OCI-LY1 (cell line): ENCODE results near the gene LYVE1.

Experiments used
- H2AFZ ChIP-seq: fragments of 200-600 bp; sonication (generic), shearing (Covaris generic); 2 replicates; pipeline ENCODE4 v1.6.0; 2014; ENCODE audit warnings: antibody characterized with exemption, mild to moderate bottlenecking, low read length
- H3F3A ChIP-seq: fragments of 200-600 bp; sonication (generic), shearing (Covaris generic); 2 replicates; pipeline ENCODE4 v1.6.0; 2014; ENCODE audit warnings: mild to moderate bottlenecking, antibody characterized with exemption, low read length, moderate library complexity; ENCODE audit not compliant: insufficient read depth
- H3K27ac ChIP-seq: fragments of 200-600 bp; sonication (generic); 2 replicates; pipeline ENCODE4 v1.5.1; 2014; ENCODE audit warnings: low read length, mixed run types, mild to moderate bottlenecking, low read depth; ENCODE audit not compliant: poor library complexity, severe bottlenecking
- H3K27me3 ChIP-seq: fragments of 200-600 bp; sonication (generic); 2 replicates; pipeline ENCODE4 v1.6.0; 2014; ENCODE audit warnings: antibody characterized with exemption, mild to moderate bottlenecking, low read length, moderate library complexity; ENCODE audit not compliant: insufficient read depth
- H3K36me3 ChIP-seq: fragments of 200-600 bp; sonication (generic); 2 replicates; pipeline ENCODE4 v1.6.1; 2014; ENCODE audit warnings: mild to moderate bottlenecking, antibody characterized with exemption, low read length, moderate library complexity, mixed read lengths; ENCODE audit not compliant: insufficient read depth
- H3K4me1 ChIP-seq: fragments of 200-600 bp; sonication (generic); 2 replicates; pipeline ENCODE4 v1.5.1; 2014; ENCODE audit warnings: mild to moderate bottlenecking, low read length, moderate library complexity; ENCODE audit not compliant: insufficient read depth, severe bottlenecking
- H3K4me2 ChIP-seq: fragments of 200-600 bp; sonication (generic), shearing (Covaris generic); 2 replicates; pipeline ENCODE4 v1.6.1; 2014; ENCODE audit warnings: low read length
- H3K4me3 ChIP-seq: fragments of 200-600 bp; sonication (generic); 2 replicates; pipeline ENCODE4 v1.5.1; 2014; ENCODE audit warnings: low read length, low read depth, mild to moderate bottlenecking, mixed read lengths; ENCODE audit not compliant: poor library complexity, severe bottlenecking
- H3K79me2 ChIP-seq: fragments of 200-600 bp; shearing (Covaris generic); 2 replicates; pipeline ENCODE4 v1.6.1; 2016; ENCODE audit warnings: mixed run types, low read length, mixed read lengths; ENCODE audit not compliant: insufficient read depth
- H3K9ac ChIP-seq: fragments of 200-600 bp; sonication (generic), shearing (Covaris generic); 2 replicates; pipeline ENCODE4 v1.6.1; 2014; ENCODE audit warnings: mild to moderate bottlenecking, low read length, mixed read lengths
- H3K9me2 ChIP-seq: fragments of 200-600 bp; sonication (generic), shearing (Covaris generic); 2 replicates; pipeline ENCODE4 v1.6.1; 2014; ENCODE audit warnings: low read depth, mild to moderate bottlenecking, low read length, mixed read lengths
- H3K9me3 ChIP-seq: fragments of 200-600 bp; shearing (Covaris generic); 2 replicates; pipeline ENCODE4 v1.6.1; 2014; ENCODE audit warnings: low read length, mixed read lengths
- H4K20me1 ChIP-seq: fragments of 200-600 bp; sonication (generic), shearing (Covaris generic); 2 replicates; pipeline ENCODE4 v1.6.0; 2016; ENCODE audit warnings: mild to moderate bottlenecking, low read length; ENCODE audit not compliant: insufficient read depth
- EZH2 ChIP-seq: fragments of 200-600 bp; sonication (generic), shearing (Covaris generic); IDR thresholded peaks from 2 replicates; pipeline ENCODE4 v1.8.0; 2017; ENCODE audit warnings: borderline replicate concordance, mixed run types, mild to moderate bottlenecking, antibody characterized with exemption, low read length, moderate library complexity, mixed read lengths
- TF ChIP-seq, protein P1 (sequence below): fragments of 200-600 bp; sonication (generic), shearing (Covaris generic); IDR thresholded peaks from 2 replicates; pipeline ENCODE4 v1.5.1; 2017; ENCODE audit warnings: mild to moderate bottlenecking, antibody characterized with exemption, low read length, moderate library complexity, mixed read lengths

Gene LYVE1

DNA sequence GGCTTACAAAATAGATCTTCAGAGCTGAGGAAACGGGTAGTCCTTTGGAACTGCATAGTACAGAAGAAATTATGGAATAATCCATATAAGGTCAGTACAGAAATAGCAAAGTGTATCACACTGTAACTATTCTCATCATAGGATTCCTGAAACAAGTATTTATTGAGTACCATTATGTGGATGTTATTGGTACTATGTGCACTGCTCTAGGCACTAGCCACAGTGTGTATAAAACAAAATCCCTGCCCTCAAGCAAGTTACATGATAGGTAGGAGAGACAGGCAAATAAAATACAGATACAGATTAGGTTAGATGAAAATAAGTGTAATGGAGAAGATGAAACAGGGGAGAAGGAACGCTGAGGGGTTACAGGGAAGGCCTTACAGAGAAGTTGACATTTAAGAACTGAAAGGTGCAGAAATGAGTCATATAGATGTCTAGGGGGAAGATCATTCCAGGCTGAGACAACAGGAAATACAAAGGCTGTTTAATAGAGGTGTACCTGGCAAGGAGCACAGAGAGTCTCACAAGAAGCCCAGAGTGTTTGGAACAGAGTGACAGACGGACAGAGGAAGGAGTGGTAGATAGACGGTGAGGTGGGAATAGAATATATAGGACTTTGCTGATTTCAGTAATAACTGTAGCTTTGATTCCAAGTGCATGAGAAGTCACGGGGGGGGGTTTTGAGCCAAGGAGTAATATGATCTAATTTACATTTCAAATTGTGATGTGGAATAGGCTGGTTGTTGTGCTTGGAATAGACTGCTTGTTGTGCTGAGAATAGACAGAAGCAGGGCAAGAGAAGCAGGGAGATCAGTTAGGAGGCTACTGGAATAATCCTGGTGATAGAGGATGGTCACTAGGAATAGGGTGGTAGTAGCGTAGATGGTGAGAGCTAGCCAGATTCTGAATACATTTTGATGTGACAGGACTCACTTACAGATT is 41.2 kb downstream of the LYVE1 start:
- H3K9ac ChIP-seq: no peak overlapping the region
- H3K27ac ChIP-seq: no peak overlapping the region
- H3K4me2 ChIP-seq: no peak overlapping the region
- no peak overlapping the region for H3K4me3 ChIP-seq
- no peak overlapping the region for H2AFZ ChIP-seq
- no peaks in the 10 kb centered on the region for H4K20me1 ChIP-seq
- no peaks in the 10 kb centered on the region for H3K9me2 ChIP-seq
- TF ChIP-seq EZH2: no peak
- TF ChIP-seq, protein P1, sequence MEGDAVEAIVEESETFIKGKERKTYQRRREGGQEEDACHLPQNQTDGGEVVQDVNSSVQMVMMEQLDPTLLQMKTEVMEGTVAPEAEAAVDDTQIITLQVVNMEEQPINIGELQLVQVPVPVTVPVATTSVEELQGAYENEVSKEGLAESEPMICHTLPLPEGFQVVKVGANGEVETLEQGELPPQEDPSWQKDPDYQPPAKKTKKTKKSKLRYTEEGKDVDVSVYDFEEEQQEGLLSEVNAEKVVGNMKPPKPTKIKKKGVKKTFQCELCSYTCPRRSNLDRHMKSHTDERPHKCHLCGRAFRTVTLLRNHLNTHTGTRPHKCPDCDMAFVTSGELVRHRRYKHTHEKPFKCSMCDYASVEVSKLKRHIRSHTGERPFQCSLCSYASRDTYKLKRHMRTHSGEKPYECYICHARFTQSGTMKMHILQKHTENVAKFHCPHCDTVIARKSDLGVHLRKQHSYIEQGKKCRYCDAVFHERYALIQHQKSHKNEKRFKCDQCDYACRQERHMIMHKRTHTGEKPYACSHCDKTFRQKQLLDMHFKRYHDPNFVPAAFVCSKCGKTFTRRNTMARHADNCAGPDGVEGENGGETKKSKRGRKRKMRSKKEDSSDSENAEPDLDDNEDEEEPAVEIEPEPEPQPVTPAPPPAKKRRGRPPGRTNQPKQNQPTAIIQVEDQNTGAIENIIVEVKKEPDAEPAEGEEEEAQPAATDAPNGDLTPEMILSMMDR: no peak
- no peaks in the 10 kb centered on the region for H3K27me3 ChIP-seq
- no peaks in the 10 kb centered on the region for H3K79me2 ChIP-seq
- no peaks in the 10 kb centered on the region for H3F3A ChIP-seq
- H3K9me3 ChIP-seq: no peaks in the 10 kb centered on the region
- peaks cover 16% of the 10 kb centered on the region; the same call in 1 of the 2 replicates for H3K36me3 ChIP-seq
- H3K4me1 ChIP-seq: no peaks in the 10 kb centered on the region

DNA sequence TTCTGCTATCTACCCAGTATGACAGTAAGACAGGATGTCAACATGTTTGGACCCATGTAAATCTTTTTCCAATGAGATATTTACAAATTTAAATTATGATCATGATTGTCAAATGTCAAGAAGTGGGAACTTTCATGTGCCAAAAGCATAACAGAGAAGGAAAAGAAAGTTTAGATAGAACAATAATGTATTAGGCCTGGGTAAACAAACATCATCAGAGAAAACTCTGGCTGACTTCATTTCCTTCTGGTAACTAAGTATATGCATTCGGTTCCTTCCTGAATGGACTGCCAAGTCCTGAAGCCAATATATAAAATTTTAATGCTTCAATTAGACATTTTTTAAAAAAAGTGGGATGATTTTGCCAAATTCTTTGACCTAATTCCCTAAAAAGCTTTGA is 44.0 kb downstream of the LYVE1 start:
- no peaks in the 10 kb centered on the region for H3K9me3 ChIP-seq
- H3K27ac ChIP-seq: no peak overlapping the region
- TF ChIP-seq, protein P1: no peak
- TF ChIP-seq EZH2: no peak
- no peaks in the 10 kb centered on the region for H3K27me3 ChIP-seq
- peaks cover 18% of the 10 kb centered on the region; the same call in 1 of the 2 replicates for H3K36me3 ChIP-seq
- H3K79me2 ChIP-seq: no peaks in the 10 kb centered on the region
- H4K20me1 ChIP-seq: no peaks in the 10 kb centered on the region
- H3K9me2 ChIP-seq: no peaks in the 10 kb centered on the region
- H3F3A ChIP-seq: no peaks in the 10 kb centered on the region
- H3K4me1 ChIP-seq: no peaks in the 10 kb centered on the region
- H3K4me2 ChIP-seq: no peak overlapping the region
- no peak overlapping the region for H3K9ac ChIP-seq
- H3K4me3 ChIP-seq: no peak overlapping the region
- no peak overlapping the region for H2AFZ ChIP-seq

DNA sequence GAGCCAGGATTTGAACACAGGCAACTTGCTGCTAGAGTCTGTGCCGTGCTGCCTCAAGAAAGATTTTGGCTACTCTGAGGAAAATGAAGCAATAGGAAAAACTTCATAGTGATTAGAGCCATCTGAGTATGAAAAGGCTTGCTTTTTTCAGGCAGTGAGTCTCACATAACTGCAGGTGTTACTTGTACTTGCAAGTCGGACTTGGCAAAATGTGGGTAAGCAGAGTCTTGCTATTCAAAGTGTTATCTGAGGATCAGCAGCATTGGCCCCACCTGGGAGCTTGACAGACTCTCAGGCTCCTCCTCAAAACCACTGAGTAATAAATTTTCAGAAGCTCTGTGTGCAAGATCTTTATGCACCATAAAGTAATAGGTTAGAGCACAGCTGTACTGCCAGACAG is 45.5 kb downstream of the LYVE1 start:
- Histone ChIP-seq H3K36me3 (peaks cover 15% of the 10 kb centered on the region; the same call in 1 of the 2 replicates), H3K79me2 (no peaks in the 10 kb centered on the region), H3F3A (no peaks in the 10 kb centered on the region), H3K9me2 (no peaks in the 10 kb centered on the region), H3K9ac (no peak overlapping the region), H3K27ac (no peak overlapping the region), H3K4me1 (no peaks in the 10 kb centered on the region), H3K4me3 (no peak overlapping the region), H3K9me3 (no peaks in the 10 kb centered on the region), H4K20me1 (no peaks in the 10 kb centered on the region), H3K27me3 (no peaks in the 10 kb centered on the region), H2AFZ (no peak overlapping the region), H3K4me2 (no peak overlapping the region)
- TF ChIP-seq EZH2: no peak
- TF ChIP-seq, protein P1: no peak
